Heart right ventricle (tissue), 16 donors: Measurements from ENCODE around the gene AAK1. TPM values are rescaled to one million over a fixed set of nuclear protein-coding genes. Genes with fewer than 3 reads are reported as not detected.

Experiments
- ATAC-seq, 8 donors: fragments of 200-7000 bp; cut with Tn5 transposase; one replicate each; pipeline ENCODE4 v1.9.1; 2020; ENCODE audit warnings: mild to moderate bottlenecking in 8 of 8, moderate library complexity in 8 of 8, moderate number of reproducible peaks in 1 of 8
- DNase-seq, 2 donors: peaks; one replicate each; pipeline ENCODE4 v3.0.0-alpha.2; 2020
- H3K27ac ChIP-seq, 10 donors: fragments of 200-600 bp; sonication (generic) in 2 of 10; one replicate each; pipeline versions ENCODE4 v1.5.0 to v1.8.0; 2020 to 2022; ENCODE audit warnings: mild to moderate bottlenecking in 3 of 10
- H3K27me3 ChIP-seq, 7 donors: fragments of 200-600 bp; one replicate each; pipeline ENCODE4 v1.8.0; 2021 to 2022; ENCODE audit warnings: mild to moderate bottlenecking in 2 of 7
- H3K36me3 ChIP-seq, 9 donors: fragments of 200-600 bp; sonication (generic) in 1 of 9; one replicate each; pipeline versions ENCODE4 v1.5.0 to v1.8.0; 2020 to 2022; ENCODE audit warnings: mild to moderate bottlenecking in 2 of 9
- H3K4me1 ChIP-seq, 9 donors: fragments of 200-600 bp; sonication (generic) in 1 of 9; one replicate each; pipeline versions ENCODE4 v1.5.0 to v1.8.0; 2020 to 2022; ENCODE audit warnings: mild to moderate bottlenecking in 4 of 9
- H3K4me3 ChIP-seq, 10 donors: fragments of 200-600 bp; sonication (generic) in 2 of 10; one replicate each; pipeline versions ENCODE4 v1.5.0 to v1.8.0; 2020 to 2022; ENCODE audit warnings: mild to moderate bottlenecking in 7 of 10, moderate library complexity in 2 of 10
- H3K9me3 ChIP-seq, 11 donors: fragments of 200-600 bp in 10 of 11; sonication (generic) in 2 of 11; one replicate each; pipeline versions ENCODE4 v1.5.0 to v1.8.0; 2013 to 2022; ENCODE audit warnings: mild to moderate bottlenecking in 2 of 11, control low read depth in 1 of 11, moderate library complexity in 1 of 11
- CTCF ChIP-seq, 9 donors: fragments of 200-600 bp; sonication (generic) in 2 of 9; IDR thresholded peaks; one replicate each; pipeline versions ENCODE4 v1.5.0 to v1.8.0; 2021 to 2022; ENCODE audit warnings: antibody characterized with exemption in 9 of 9, mild to moderate bottlenecking in 5 of 9, moderate library complexity in 1 of 9
- WGBS, 2 donors: extraction: QIAGEN DNeasy Blood & Tissue Kit; methylation state at CpG; one replicate each; pipeline ENCODE4 v1.1.7; 2013; ENCODE audit warnings: inconsistent platforms in 1 of 2; 5-methylcytosine and 5-hydroxymethylcytosine counted together
- intact Hi-C, 10 donors: fragments of 100-400 bp; cut with DNase I; formaldehyde crosslinking; loops; one replicate each; pipeline versions ENCODE4 v1.11.1 to v1.14.2; 2022
- polyA plus RNA-seq, 2 donors: library from polyadenylated mRNA; stranded (reverse); fragments of 200-250 nt; gene quantifications; one replicate each; pipeline ENCODE4 v1.2.3, GENCODE V29; 2013
- total RNA-seq, 10 donors: library from RNA; stranded (reverse); fragmentation: NEBNext Ultra II Directional in 3 of 10; extraction: Animal tissue kit (Norgen Biotek cat#: 25700) in 3 of 10; gene quantifications; one replicate each; pipeline versions ENCODE4 v1.2.1 to v1.2.4, GENCODE V29; 2021 to 2023
- donor health status: Arrhythmogenic right ventricular cardiomyopathy.
- donor health status: ischemic (EF 13 %, LVEDD 7.1; RV severe dilation, severe dysfunction).
- donor health status: healthy with polysubstance abuse.
- donor health status: DM: no; HTN: yes; CAD: no.
- donor health status: DM: no; HTN: no; CAD: no.
- donor health status: ischemic (EF 25% LVEDD 6.9; RV normal size, moderate dysfunction).
- donor health status: ischemic (EF 25% LVEDD 5.7; RV mildly dilated, moderate dysfunction).
- donor health status: healthy.
- donor health status: DM: yes; HTN: yes; CAD: no.
- donor health status: Ischemic cardiomyopathy.
- donor health status: ischemic (EF 35%, LVEDD 5.7; RV mildly dilated, moderate dysfunction).
- donor health status: nonischemic (EF 11% LVEDD 7.7; RV severe dilation, severe dysfunction).
- donor health status: DM: yes; HTN: yes; CAD: no.
- donor health status: PGD.
- donor health status: ischemic (EF 29% LVEDD 5.4; RV normal size, mild dysfunction).
- donor health status: nonischemic (EF 23%, LVEDD 6.1; RV moderate dilation, normal function).

AAK1 gene
- total and polyA plus RNA-seq, 12 donors = 10.1 to 148 (median 116) TPM

GRCh38 chr2:69470911-69471310 is 172.6 kb downstream of the AAK1 start:
- Histone ChIP-seq H3K4me1 (peaks cover 0 to 23% (median 0%) of the 10 kb centered on the region in 9 donors), H3K27ac (no peak overlapping the region), H3K9me3 (no peaks in the 10 kb centered on the region), H3K27me3 (no peaks in the 10 kb centered on the region), H3K4me3 (no peak overlapping the region), H3K36me3 (peaks cover 0 to 59% (median 0%) of the 10 kb centered on the region in 9 donors)
- intact Hi-C loops = no loop called here
- DNase-seq = no peak
- TF ChIP-seq CTCF (IDR thresholded peaks at IDR 0.05) = no peak
- 73 to 86% methylated on average over 5 of the region's 5 CpGs for WGBS, 2 donors
- no peak for ATAC-seq

DNA sequence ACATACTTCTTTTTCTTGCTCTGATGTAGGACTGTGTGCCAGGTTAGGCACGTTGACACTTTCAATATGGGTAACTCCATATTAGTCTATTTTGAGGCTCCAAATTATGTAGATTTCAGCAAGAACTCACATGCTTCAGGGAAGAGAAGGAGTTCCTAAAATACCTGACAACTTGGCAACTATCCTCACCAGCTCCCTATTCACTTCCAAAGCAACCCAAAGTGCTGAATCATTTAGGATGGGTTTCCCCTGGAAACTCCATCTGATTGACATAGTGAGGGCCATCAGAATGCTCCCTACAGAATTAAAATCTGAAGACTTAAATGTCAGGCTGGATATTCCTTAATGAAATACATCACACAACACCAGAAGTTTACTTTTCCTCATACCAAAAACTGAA is 173.8 kb downstream of the AAK1 start:
- peaks cover 0 to 59% (median 0%) of the 10 kb centered on the region in 9 donors for H3K36me3 ChIP-seq
- ATAC-seq (no peak), DNase-seq (no peak)
- no peak overlapping the region for H3K4me3 ChIP-seq
- peaks cover 0 to 33% (median 4%) of the 10 kb centered on the region in 9 donors for H3K4me1 ChIP-seq
- no peaks in the 10 kb centered on the region for H3K27me3 ChIP-seq
- intact Hi-C loops = no loop called here
- H3K9me3 ChIP-seq = no peaks in the 10 kb centered on the region
- peak overlapping the region in 2 of 10 donors; percentile 4 to 27 for H3K27ac ChIP-seq
- no peak for TF ChIP-seq CTCF (IDR thresholded peaks at IDR 0.05)
- 70 to 93% methylated on average over 1 of the region's 1 CpG for WGBS, 2 donors

- Histone ChIP-seq H3K4me1 (peaks cover 0 to 37% (median 4%) of the 10 kb centered on the region in 9 donors), H3K4me3 (no peak overlapping the region), H3K9me3 (no peaks in the 10 kb centered on the region), H3K36me3 (peaks cover 0 to 59% (median 0%) of the 10 kb centered on the region in 9 donors), H3K27ac (peak overlapping the region in 3 of 10 donors; percentile 4 to 27 (median 26)), H3K27me3 (no peaks in the 10 kb centered on the region)
- peak in 1 of 8 donors; percentile 21 for ATAC-seq
- no peak for TF ChIP-seq CTCF (IDR thresholded peaks at IDR 0.05)
- WGBS, 2 donors = 96% methylated on average over 3 of the region's 3 CpGs
- DNase-seq = no peak
- intact Hi-C loops = no loop called here
Measured at GRCh38 chr2:69469375-69469774, 174.2 kb downstream of the AAK1 start.

DNA sequence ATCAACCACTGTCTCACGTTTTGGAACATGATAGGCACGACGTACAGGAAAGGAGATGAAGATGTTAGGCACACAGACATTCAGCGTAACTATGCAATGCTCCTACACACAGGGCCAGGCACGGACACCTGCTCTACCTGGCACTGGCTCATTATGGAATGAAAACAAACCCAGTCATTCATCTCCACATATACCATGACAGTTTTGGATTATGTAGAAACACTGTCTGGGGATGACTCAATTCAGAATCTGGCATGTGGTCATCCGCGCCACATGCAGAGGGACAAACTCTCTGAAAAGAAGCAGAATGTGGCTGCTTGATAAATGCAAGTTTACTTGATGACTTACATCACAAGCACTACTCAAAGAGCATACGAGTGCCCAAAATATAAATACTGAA is 176.8 kb downstream of the AAK1 start:
- H3K36me3 ChIP-seq = peaks cover 0 to 54% (median 0%) of the 10 kb centered on the region in 9 donors
- peak overlapping the region in 1 of 10 donors; percentile 70 for H3K27ac ChIP-seq
- H3K27me3 ChIP-seq = no peaks in the 10 kb centered on the region
- DNase-seq = no peak
- no peak for TF ChIP-seq CTCF (IDR thresholded peaks at IDR 0.05)
- WGBS, 2 donors = 95 to 96% methylated on average over 8 of the region's 8 CpGs
- no peaks in the 10 kb centered on the region for H3K9me3 ChIP-seq
- intact Hi-C loops = no loop called here
- H3K4me1 ChIP-seq = peaks cover 0 to 40% (median 4%) of the 10 kb centered on the region in 9 donors
- no peak for ATAC-seq
- no peak overlapping the region for H3K4me3 ChIP-seq
